SH-SY5Y (cell line): Measurements from ENCODE around the gene COG6.

ENCODE experiments used
- GATA2 ChIP-seq: IDR thresholded peaks from 2 replicates; pipeline ENCODE4 v1.6.1; 2011; ENCODE audit warnings: mild to moderate bottlenecking, low read depth, low read length
- GATA3 ChIP-seq: IDR thresholded peaks from 2 replicates; pipeline ENCODE4 v1.6.1; 2011; ENCODE audit warnings: low read depth, mild to moderate bottlenecking, low read length, moderate library complexity

The COG6 gene

GRCh38 chr13:39655569-39656324 is at the start of gene COG6:
COG6 (plus strand) TSS chr13:39655662; CDS start chr13:39655727, 65 bp downstream.
- TF ChIP-seq GATA2, result peak; percentile 93
- TF ChIP-seq GATA3, result peak; percentile 71

GRCh38 chr13:39605677-39606320 is 49.7 kb upstream of the COG6 start:
- TF ChIP-seq GATA3 (no peak), GATA2 (no peak)

DNA sequence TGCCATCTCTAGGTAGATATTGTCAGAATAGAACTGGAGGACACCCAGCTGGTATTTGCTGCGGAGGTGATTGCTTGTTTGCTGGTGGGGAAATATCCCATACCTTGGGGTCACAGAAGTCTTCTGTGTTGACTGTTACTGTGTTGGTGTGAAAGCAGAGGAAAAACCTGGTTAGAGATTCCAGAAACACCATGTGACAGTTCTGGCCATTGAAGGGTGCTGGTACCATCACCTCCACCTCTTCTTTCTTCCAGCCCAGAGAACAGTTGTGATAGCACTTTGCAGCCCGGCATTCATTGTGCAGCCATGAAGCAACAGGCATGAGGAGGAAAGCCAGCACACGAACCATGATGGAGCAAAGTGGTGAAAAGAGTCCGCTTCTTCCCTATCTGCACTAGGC is 47.6 kb upstream of the COG6 start:
- TF ChIP-seq GATA3, result no peak
- TF ChIP-seq GATA2, result no peak

DNA sequence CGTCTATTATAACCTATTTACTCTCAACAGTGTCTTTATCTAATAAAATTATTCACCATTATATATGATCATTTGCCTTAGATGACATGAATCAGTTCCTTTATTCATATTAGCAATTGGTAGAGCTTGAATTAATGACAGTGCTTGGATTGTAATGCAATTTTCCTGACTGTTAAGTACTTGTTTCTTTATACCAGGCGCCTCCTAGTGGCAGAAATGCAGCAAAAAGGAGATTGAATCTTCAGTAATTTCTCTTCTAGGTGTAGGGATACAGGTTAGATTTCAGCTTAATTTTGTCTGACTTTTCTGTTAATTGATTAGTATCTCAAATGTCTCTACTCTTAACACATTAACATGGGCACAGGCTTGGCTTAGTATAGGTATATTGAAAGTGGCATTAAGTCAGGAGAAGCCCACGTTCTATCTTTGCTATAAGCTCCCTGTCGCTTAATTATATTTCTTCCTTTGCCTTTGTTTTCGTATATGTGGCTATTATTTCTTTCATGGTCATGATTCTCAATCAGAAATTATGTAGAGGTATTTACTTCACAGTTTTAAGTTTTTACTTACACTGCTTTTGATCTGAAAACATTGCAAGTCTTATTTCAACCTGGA is 43.3 kb upstream of the COG6 start:
- TF ChIP-seq GATA3 (no peak), GATA2 (peak; percentile 7; the same call in 1 of the 2 replicates)

GRCh38 chr13:39616087-39616694 is 39.3 kb upstream of the COG6 start:
- TF ChIP-seq GATA2 (no peak), GATA3 (no peak)

DNA sequence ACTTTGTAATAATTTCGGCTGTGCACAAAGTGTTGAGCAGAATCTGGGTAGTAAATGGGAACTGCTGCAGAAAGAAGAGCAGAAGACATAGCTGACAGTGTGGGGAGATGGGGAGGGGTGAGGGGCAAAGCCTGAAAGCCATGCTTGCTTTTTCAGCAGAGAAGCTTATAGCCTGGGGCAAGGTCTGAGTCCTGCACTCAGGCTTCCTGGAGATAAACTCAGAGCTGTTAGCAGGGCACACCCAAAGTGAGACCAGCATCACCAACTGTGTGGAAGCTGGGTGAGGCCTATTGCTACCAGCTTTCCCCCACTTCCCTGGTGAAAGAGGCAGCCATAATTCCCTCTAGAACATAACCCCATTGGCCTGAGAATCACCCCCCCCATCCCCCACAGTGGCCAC is 36.9 kb upstream of the COG6 start:
- TF ChIP-seq GATA3 (no peak), GATA2 (no peak)

DNA sequence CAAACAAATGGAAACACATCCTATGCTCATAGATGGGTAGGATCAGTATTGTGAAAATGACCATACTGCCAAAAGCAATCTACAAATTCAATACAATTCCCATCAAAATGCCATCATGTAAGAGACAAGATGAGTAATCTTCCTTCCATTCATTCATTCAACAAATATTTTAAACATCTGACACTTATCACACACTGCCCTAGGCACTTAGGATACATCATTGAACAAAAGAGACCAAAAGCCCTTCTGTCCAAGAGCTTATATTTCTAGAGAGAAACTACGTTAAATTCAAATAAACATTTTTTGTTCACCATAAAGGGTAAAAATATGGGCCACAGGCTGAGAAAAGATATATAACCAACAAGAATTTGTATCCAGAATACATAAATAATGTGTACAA is 32.0 kb upstream of the COG6 start:
- TF ChIP-seq GATA2, result no peak

DNA sequence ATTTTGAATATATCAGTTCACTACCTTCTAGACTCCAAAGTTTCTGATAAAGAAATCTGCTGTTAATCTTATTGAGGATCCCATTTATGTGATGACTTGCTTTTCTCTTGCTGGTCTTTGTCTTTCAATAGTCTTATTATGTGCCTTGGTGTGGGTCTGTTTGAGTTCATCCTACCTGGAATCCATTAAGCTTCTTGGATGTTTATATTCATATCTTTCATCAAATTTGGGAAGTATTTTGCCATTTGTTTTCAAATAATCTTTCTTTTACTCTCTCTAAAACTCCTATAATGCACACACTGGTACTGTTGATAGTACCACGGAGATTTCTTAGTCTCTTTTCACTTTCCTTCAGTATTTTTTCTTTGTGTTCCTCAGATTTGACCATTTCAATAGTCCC is 24.2 kb upstream of the COG6 start:
- no peak for TF ChIP-seq GATA2
- no peak for TF ChIP-seq GATA3

DNA sequence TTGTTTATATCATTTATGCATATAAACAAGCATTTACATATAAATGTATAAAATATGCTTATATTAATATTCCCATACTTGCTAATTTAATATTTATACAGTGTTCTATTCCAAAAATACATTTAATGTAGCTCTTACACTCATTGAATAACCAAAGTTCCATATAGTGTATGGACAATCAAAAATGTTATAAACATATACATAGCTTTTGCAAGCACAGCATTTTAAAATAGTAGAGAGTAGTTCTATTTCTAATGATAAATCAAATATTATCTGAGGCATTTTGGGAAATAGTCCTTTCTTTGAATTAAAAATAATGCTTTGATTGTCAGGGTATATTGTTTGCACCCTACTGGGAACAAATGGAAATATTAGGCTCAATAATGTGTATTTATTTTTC is 22.5 kb upstream of the COG6 start:
- TF ChIP-seq GATA2 (no peak), GATA3 (no peak)

DNA sequence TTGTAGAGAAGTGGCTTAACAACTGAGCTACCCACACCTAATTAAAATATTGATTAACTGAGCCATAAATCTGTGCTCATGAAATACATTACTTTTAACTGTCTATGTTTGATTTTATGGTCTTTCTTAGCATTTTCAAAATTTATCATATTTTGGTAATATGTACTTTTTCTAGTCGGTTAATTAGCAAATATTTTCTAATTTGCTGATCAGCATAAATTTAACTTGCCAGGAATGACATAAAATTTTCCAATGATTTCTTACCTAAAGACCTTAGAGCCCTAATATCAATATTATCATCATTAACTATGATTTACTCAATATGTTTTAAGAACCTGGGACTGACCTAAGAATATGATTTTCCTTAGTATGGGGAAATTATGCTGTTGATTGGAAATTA is 19.9 kb upstream of the COG6 start:
- TF ChIP-seq GATA2 (no peak), GATA3 (no peak)

DNA sequence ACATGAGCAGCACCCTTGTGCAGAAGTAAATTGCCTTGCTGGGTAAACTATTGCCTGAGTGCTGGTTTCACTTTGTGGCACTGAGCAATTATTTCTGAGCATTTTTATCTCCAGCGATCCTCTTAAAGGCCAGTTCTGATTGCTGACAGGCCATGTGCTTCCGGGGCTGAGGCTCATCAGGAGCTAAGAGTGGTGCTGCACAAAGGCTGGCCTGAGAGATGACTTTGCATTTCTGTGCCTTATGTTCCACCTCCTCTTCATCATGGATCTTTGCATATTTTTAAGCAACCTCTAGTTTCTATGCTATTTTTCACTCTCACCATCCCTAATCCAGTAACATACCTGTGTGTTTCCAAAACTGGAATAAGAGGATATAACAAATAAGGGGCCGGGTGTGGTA is 17.6 kb upstream of the COG6 start:
- TF ChIP-seq GATA2 (no peak), GATA3 (no peak)

- TF ChIP-seq GATA3, result no peak
- TF ChIP-seq GATA2, result no peak
These were observed 13.8 kb upstream of the COG6 start for GRCh38 chr13:39641645-39642044.

GRCh38 chr13:39646122-39646521 is 9.3 kb upstream of the COG6 start:
- TF ChIP-seq GATA2 (no peak), GATA3 (no peak)

DNA sequence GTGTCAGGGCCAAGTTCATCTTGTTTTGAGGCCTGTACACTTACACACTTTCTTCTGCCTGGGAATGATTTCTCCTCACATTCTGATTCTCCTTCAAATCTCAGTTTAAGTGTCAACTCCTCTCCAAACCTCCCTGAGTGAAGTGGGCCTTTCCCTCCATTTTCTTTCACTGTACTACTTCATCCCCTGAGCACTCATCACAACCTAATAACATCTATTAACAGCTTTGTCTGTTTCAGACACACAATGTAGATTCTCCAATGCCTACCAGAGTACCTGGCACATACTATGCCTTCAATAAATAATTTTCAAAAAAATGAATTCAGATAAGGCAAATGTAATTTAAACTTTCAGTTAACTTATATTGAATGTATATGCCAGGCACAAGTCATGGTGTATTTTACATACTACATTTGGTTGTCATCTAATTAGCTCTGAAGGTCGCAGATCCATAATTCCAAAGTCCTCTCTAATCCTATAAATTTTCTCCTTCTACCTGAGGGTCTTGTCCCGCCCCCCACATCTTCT is 357 bp upstream of the COG6 start:
- TF ChIP-seq GATA2 (no peak), GATA3 (no peak)
